ENCODE measurements around the gene CYP2W1.

CYP2W1 gene

DNA sequence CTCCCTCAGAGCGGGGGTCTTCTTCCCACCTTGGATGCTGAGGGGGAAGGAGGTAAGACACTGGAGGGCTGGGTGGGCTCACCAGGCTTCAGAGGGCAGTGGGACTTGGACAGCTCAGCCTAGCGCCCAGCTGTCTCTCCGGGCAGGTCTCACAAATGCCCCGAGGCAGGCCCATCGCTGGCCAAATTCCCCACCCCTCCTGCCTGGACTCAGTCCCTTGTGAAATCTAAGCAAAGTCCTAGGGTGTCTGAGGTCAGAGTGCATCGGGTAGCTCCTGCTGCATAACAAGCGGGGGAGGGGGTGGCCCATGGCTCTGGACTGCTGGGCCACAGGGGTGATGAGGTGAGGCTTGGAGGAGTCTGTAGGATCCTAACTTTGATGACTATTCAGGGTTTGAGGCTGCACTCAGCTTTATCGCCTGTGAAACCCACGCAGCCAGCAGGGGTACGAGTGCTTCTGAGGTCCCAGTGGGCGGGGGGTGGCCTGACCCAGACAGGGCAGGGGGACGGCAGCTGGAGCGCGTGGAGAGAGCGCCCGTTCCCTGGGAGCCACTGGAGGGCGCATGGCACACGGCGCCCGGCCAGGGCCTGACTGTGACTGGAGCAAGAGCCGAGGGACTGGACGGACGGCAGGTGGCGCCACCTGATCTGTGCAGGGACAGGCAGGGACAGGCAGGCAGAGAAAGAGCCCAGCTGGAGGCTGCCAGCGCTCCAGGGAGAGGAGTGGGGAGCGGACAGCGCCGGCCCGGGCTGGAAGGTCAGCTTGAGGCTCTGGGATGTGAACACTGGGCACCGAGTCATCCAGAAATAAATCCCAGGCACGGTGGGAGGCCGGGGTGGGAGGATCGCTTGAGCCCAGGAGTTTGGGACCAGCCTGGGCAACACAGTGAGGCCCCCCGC is 10.0 kb downstream of the CYP2W1 start:
- Histone ChIP-seq H3K36me3 (ENCODE audit: low read depth) (no peaks in the 10 kb centered on the region), H3K27me3 (ENCODE audit: insufficient read depth, poor library complexity, severe bottlenecking) (no peaks in the 10 kb centered on the region), H3K9me3 (ENCODE audit: severe bottlenecking) (no peaks in the 10 kb centered on the region), H3K27ac (ENCODE audit: poor library complexity, severe bottlenecking) (no peak overlapping the region), H3K4me3 (ENCODE audit: severe bottlenecking) (no peak overlapping the region), H3K4me1 (ENCODE audit: insufficient read depth, poor library complexity, severe bottlenecking) (no peaks in the 10 kb centered on the region)
- TF ChIP-seq, protein P1, sequence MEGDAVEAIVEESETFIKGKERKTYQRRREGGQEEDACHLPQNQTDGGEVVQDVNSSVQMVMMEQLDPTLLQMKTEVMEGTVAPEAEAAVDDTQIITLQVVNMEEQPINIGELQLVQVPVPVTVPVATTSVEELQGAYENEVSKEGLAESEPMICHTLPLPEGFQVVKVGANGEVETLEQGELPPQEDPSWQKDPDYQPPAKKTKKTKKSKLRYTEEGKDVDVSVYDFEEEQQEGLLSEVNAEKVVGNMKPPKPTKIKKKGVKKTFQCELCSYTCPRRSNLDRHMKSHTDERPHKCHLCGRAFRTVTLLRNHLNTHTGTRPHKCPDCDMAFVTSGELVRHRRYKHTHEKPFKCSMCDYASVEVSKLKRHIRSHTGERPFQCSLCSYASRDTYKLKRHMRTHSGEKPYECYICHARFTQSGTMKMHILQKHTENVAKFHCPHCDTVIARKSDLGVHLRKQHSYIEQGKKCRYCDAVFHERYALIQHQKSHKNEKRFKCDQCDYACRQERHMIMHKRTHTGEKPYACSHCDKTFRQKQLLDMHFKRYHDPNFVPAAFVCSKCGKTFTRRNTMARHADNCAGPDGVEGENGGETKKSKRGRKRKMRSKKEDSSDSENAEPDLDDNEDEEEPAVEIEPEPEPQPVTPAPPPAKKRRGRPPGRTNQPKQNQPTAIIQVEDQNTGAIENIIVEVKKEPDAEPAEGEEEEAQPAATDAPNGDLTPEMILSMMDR (IDR thresholded peaks at IDR 0.05; ENCODE audit: poor library complexity, severe bottlenecking) = peak; percentile 99
- peak; percentile 95 for DNase-seq (ENCODE audit: low spot score)
- ATAC-seq (ENCODE audit: low read depth) = peak; percentile 93

DNA sequence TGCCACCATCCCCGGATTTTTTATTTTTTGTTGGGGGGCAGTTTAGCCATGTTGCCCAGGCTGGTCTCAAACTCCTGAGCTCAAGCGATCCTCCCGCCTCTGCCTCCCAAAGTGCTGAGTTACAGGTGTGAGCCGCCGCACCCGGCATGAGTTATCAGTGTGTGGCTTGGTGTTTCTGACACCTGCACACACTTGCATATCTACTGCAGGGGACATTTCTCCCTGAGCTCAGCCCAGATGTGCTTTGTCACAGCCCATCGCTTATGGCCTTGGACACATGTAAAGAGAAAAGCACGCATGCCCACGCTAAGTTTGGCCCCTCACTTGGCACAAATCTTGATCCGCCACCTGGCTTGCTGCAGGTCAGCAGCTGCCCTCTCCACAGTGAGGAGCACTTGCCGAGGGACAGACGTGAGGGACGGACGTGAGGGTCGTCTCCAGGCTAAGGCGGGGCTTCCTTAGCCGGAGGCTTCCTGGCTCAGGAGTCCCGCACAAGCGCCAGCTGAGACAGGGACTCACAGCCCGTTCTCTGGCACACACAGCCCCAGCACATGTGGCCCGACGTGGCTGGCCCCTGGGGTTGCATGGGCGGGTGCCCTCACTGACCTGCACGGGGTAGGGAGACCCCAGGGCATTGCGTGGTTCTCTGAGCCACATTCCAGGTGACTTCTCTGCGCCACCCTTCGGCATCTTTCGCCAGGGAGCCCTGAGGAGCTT is 11.8 kb downstream of the CYP2W1 start:
- Histone ChIP-seq H3K36me3 (ENCODE audit: low read depth) (peaks cover 9% of the 10 kb centered on the region; the same call in 1 of the 2 replicates), H3K27me3 (ENCODE audit: insufficient read depth, poor library complexity, severe bottlenecking) (no peaks in the 10 kb centered on the region), H3K4me3 (ENCODE audit: severe bottlenecking) (no peak overlapping the region), H3K4me1 (ENCODE audit: insufficient read depth, poor library complexity, severe bottlenecking) (no peaks in the 10 kb centered on the region), H3K9me3 (ENCODE audit: severe bottlenecking) (no peaks in the 10 kb centered on the region), H3K27ac (ENCODE audit: poor library complexity, severe bottlenecking) (no peak overlapping the region)
- DNase-seq (ENCODE audit: low spot score) (no peak), ATAC-seq (ENCODE audit: low read depth) (no peak)
- TF ChIP-seq, protein P1 (IDR thresholded peaks at IDR 0.05; ENCODE audit: poor library complexity, severe bottlenecking) = no peak

DNA sequence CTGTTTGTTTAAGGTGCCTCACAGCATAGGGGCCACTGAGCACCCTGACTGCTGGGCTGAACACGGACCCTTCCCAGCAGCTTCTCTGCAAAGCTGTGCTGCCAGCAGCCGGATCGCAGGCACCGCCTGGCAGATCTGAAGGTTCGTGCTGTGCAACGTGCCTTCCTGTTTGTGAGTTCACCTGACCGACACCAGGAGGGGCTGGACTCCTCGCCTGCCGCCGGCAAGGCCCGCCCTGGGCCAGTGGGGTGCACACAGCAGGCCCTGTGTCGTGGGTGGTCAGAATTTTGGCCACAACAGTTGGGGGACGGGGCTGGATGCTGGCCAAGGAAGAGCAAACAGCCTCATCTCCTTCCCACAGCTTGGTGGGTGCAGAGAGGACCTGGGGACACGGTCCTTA is 12.6 kb downstream of the CYP2W1 start:
- Histone ChIP-seq H3K36me3 (ENCODE audit: low read depth) (peaks cover 9% of the 10 kb centered on the region; the same call in 1 of the 2 replicates), H3K4me1 (ENCODE audit: insufficient read depth, poor library complexity, severe bottlenecking) (no peaks in the 10 kb centered on the region), H3K27ac (ENCODE audit: poor library complexity, severe bottlenecking) (no peak overlapping the region), H3K9me3 (ENCODE audit: severe bottlenecking) (no peaks in the 10 kb centered on the region), H3K4me3 (ENCODE audit: severe bottlenecking) (no peak overlapping the region), H3K27me3 (ENCODE audit: insufficient read depth, poor library complexity, severe bottlenecking) (no peaks in the 10 kb centered on the region)
- ATAC-seq (ENCODE audit: low read depth) (no peak), DNase-seq (ENCODE audit: low spot score) (no peak)
- TF ChIP-seq, protein P1 (IDR thresholded peaks at IDR 0.05; ENCODE audit: poor library complexity, severe bottlenecking) = no peak

DNA sequence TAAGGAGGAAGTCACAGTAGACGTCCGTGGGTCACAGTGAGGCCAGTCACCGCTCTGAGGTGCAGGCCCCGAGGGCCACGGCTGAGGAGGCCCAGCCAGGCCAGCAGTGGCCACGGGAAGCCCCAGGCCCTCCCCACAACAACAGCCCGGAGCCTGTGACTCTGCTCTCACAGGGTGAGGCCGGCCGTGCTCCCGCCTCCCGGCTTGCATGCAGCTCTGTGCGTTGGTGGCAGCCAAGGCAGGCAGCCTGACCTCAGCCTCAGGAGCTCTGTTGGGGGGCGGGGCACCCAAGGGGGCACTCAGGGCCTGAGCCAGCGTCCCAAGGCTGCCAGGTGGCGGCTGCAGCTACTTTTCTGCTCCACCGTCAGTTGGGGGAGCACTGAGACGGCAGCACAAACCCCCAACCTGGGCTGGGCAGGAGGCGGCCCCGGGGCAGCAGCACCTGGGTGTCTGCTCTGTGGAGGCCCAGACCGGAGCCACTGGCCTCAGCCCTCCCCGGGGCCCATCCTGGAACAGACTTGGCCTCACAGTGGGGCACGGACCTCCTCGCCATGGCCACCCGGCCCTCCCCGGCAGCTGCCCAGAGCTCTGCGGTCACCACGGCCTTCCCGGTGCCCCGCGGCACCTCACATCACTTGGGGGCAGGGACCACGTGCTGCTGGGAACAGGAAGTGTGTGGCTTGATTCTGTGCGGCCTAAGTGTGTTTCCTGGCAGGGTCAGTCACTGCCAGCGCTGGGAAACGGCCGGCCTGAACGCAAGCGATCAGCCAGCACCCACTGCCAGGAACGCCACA is 13.3 kb downstream of the CYP2W1 start:
- DNase-seq (ENCODE audit: low spot score) = no peak
- H3K36me3 ChIP-seq (ENCODE audit: low read depth) = peaks cover 9% of the 10 kb centered on the region; the same call in 1 of the 2 replicates
- H3K27ac ChIP-seq (ENCODE audit: poor library complexity, severe bottlenecking) = no peak overlapping the region
- no peaks in the 10 kb centered on the region for H3K4me1 ChIP-seq (ENCODE audit: insufficient read depth, poor library complexity, severe bottlenecking)
- H3K9me3 ChIP-seq (ENCODE audit: severe bottlenecking) = no peaks in the 10 kb centered on the region
- TF ChIP-seq, protein P1 (IDR thresholded peaks at IDR 0.05; ENCODE audit: poor library complexity, severe bottlenecking) = no peak
- no peaks in the 10 kb centered on the region for H3K27me3 ChIP-seq (ENCODE audit: insufficient read depth, poor library complexity, severe bottlenecking)
- no peak overlapping the region for H3K4me3 ChIP-seq (ENCODE audit: severe bottlenecking)
- no peak for ATAC-seq (ENCODE audit: low read depth)

Measured in RWPE2 (cell line).